Measurements from ENCODE around the gene GPR173. TPM values are rescaled to one million over a fixed set of nuclear protein-coding genes. Genes with fewer than 3 reads are reported as not detected.
A peak's percentile ranks its signal among the peaks of the same experiment; 100 is the strongest.

Gene GPR173
- total RNA-seq, 1 donor from 2014 or later: 2.1 TPM

- H3K9me3 ChIP-seq (ENCODE audit: control insufficient read depth in 3 of 3, low read length in 3 of 3): no peaks in the 10 kb centered on the region
- H3K9ac ChIP-seq (ENCODE audit: low read depth in 1 of 3, low read length in 3 of 3): no peak overlapping the region
- H3K4me3 ChIP-seq (ENCODE audit: low read length in 3 of 3): no peak overlapping the region
- H3K27me3 ChIP-seq (ENCODE audit: control insufficient read depth in 3 of 3, insufficient read depth in 3 of 3, low read length in 3 of 3): peaks cover 0 to 7% (median 0%) of the 10 kb centered on the region in 3 donors
- no peaks in the 10 kb centered on the region for H3K4me1 ChIP-seq (ENCODE audit: control insufficient read depth in 3 of 3, insufficient read depth in 3 of 3, low read length in 3 of 3)
- H3K36me3 ChIP-seq (ENCODE audit: control insufficient read depth in 3 of 3, insufficient read depth in 3 of 3, low read length in 3 of 3): no peaks in the 10 kb centered on the region
- no peak overlapping the region for H3K27ac ChIP-seq (ENCODE audit: low read depth, low read length)
These were observed 30.0 kb upstream of the GPR173 start for GRCh38 chrX:53018627-53019026.

- Histone ChIP-seq H3K27me3 (ENCODE audit: control insufficient read depth in 3 of 3, insufficient read depth in 3 of 3, low read length in 3 of 3) (peaks cover 0 to 4% (median 0%) of the 10 kb centered on the region in 3 donors), H3K4me3 (ENCODE audit: low read length in 3 of 3) (no peak overlapping the region)
These were observed 26.2 kb upstream of the GPR173 start for GRCh38 chrX:53022381-53022780.

DNA sequence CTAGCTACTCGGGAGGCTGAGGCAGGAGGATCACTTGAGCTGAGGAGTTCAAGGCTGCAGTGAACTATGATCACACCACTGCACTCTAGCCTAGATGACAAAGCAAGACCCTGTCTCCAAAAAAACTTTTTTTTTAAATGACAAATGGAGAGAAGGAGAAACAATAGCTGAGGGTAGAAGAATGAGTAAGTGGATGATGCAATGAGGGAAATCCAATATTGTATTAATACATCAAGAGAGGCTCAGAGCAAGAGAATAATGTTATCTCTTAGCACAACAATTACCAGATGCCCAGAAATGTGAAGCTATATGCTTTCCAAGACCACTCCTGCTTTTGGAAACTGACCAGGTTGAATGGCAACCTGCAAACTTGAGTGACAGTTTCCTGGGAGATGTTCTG is 19.9 kb upstream of the GPR173 start:
- Histone ChIP-seq H3K36me3 (ENCODE audit: control insufficient read depth in 3 of 3, insufficient read depth in 3 of 3, low read length in 3 of 3) (no peaks in the 10 kb centered on the region), H3K4me1 (ENCODE audit: control insufficient read depth in 3 of 3, insufficient read depth in 3 of 3, low read length in 3 of 3) (no peaks in the 10 kb centered on the region), H3K4me3 (ENCODE audit: low read length in 3 of 3) (no peak overlapping the region), H3K27ac (ENCODE audit: low read depth, low read length) (no peak overlapping the region), H3K9ac (ENCODE audit: low read depth in 1 of 3, low read length in 3 of 3) (no peak overlapping the region), H3K9me3 (ENCODE audit: control insufficient read depth in 3 of 3, low read length in 3 of 3) (peaks cover 0 to 1% (median 0%) of the 10 kb centered on the region in 3 donors), H3K27me3 (ENCODE audit: control insufficient read depth in 3 of 3, insufficient read depth in 3 of 3, low read length in 3 of 3) (peaks cover 0 to 5% (median 0%) of the 10 kb centered on the region in 3 donors)

More at GRCh38 chrX:53022381-53022780, 26.2 kb upstream of the GPR173 start:
- no peak overlapping the region for H3K9ac ChIP-seq (ENCODE audit: low read depth in 1 of 3, low read length in 3 of 3)
- H3K9me3 ChIP-seq (ENCODE audit: control insufficient read depth in 3 of 3, low read length in 3 of 3): peaks cover 0 to 1% (median 0%) of the 10 kb centered on the region in 3 donors
- no peaks in the 10 kb centered on the region for H3K36me3 ChIP-seq (ENCODE audit: control insufficient read depth in 3 of 3, insufficient read depth in 3 of 3, low read length in 3 of 3)
- H3K27ac ChIP-seq (ENCODE audit: low read depth, low read length): no peak overlapping the region
- H3K4me1 ChIP-seq (ENCODE audit: control insufficient read depth in 3 of 3, insufficient read depth in 3 of 3, low read length in 3 of 3): no peaks in the 10 kb centered on the region

- H3K36me3 ChIP-seq (ENCODE audit: control insufficient read depth in 3 of 3, insufficient read depth in 3 of 3, low read length in 3 of 3): no peaks in the 10 kb centered on the region
- H3K27me3 ChIP-seq (ENCODE audit: control insufficient read depth in 3 of 3, insufficient read depth in 3 of 3, low read length in 3 of 3): peaks cover 0 to 5% (median 0%) of the 10 kb centered on the region in 3 donors
- no peak overlapping the region for H3K4me3 ChIP-seq (ENCODE audit: low read length in 3 of 3)
- H3K27ac ChIP-seq (ENCODE audit: low read depth, low read length): no peak overlapping the region
- H3K9ac ChIP-seq (ENCODE audit: low read depth in 1 of 3, low read length in 3 of 3): no peak overlapping the region
- no peaks in the 10 kb centered on the region for H3K9me3 ChIP-seq (ENCODE audit: control insufficient read depth in 3 of 3, low read length in 3 of 3)
- no peaks in the 10 kb centered on the region for H3K4me1 ChIP-seq (ENCODE audit: control insufficient read depth in 3 of 3, insufficient read depth in 3 of 3, low read length in 3 of 3)
These were observed 17.2 kb upstream of the GPR173 start for GRCh38 chrX:53031380-53031779.

GRCh38 chrX:53036149-53036548 is 12.4 kb upstream of the GPR173 start:
- H3K4me1 ChIP-seq (ENCODE audit: control insufficient read depth in 3 of 3, insufficient read depth in 3 of 3, low read length in 3 of 3): no peaks in the 10 kb centered on the region
- H3K27ac ChIP-seq (ENCODE audit: low read depth, low read length): no peak overlapping the region
- no peak overlapping the region for H3K9ac ChIP-seq (ENCODE audit: low read depth in 1 of 3, low read length in 3 of 3)
- peaks cover 0 to 8% (median 0%) of the 10 kb centered on the region in 3 donors for H3K27me3 ChIP-seq (ENCODE audit: control insufficient read depth in 3 of 3, insufficient read depth in 3 of 3, low read length in 3 of 3)
- H3K4me3 ChIP-seq (ENCODE audit: low read length in 3 of 3): no peak overlapping the region
- no peaks in the 10 kb centered on the region for H3K36me3 ChIP-seq (ENCODE audit: control insufficient read depth in 3 of 3, insufficient read depth in 3 of 3, low read length in 3 of 3)
- H3K9me3 ChIP-seq (ENCODE audit: control insufficient read depth in 3 of 3, low read length in 3 of 3): no peaks in the 10 kb centered on the region

- H3K27ac ChIP-seq (ENCODE audit: low read depth, low read length): no peak overlapping the region
- no peaks in the 10 kb centered on the region for H3K9me3 ChIP-seq (ENCODE audit: control insufficient read depth in 3 of 3, low read length in 3 of 3)
- peaks cover 0 to 10% (median 0%) of the 10 kb centered on the region in 3 donors for H3K27me3 ChIP-seq (ENCODE audit: control insufficient read depth in 3 of 3, insufficient read depth in 3 of 3, low read length in 3 of 3)
- no peaks in the 10 kb centered on the region for H3K36me3 ChIP-seq (ENCODE audit: control insufficient read depth in 3 of 3, insufficient read depth in 3 of 3, low read length in 3 of 3)
- no peak overlapping the region for H3K4me3 ChIP-seq (ENCODE audit: low read length in 3 of 3)
- no peaks in the 10 kb centered on the region for H3K4me1 ChIP-seq (ENCODE audit: control insufficient read depth in 3 of 3, insufficient read depth in 3 of 3, low read length in 3 of 3)
- H3K9ac ChIP-seq (ENCODE audit: low read depth in 1 of 3, low read length in 3 of 3): no peak overlapping the region
These were observed 9.4 kb upstream of the GPR173 start for GRCh38 chrX:53039236-53039635.

DNA sequence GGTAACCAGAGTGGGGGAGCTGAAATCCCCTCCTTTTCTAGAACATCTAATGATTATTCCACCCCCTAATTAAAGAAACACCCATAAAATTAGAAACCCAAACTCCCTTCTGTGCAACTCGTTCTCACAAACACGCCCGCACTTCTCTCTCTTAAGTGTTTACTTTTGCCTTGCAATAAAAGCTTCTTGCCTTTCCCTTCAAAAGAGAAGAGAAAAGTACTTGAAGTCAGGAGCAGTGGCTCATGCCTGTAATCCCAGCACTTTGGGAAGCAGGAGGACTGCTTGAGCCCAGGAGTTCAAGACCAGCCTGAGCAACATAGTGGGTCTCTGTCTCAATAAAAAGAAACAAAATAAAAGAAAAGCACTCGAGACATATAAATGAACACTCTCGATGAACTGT is 3.6 kb upstream of the GPR173 start:
- no peaks in the 10 kb centered on the region for H3K36me3 ChIP-seq (ENCODE audit: control insufficient read depth in 3 of 3, insufficient read depth in 3 of 3, low read length in 3 of 3)
- no peak overlapping the region for H3K9ac ChIP-seq (ENCODE audit: low read depth in 1 of 3, low read length in 3 of 3)
- no peaks in the 10 kb centered on the region for H3K9me3 ChIP-seq (ENCODE audit: control insufficient read depth in 3 of 3, low read length in 3 of 3)
- H3K4me1 ChIP-seq (ENCODE audit: control insufficient read depth in 3 of 3, insufficient read depth in 3 of 3, low read length in 3 of 3): no peaks in the 10 kb centered on the region
- H3K27me3 ChIP-seq (ENCODE audit: control insufficient read depth in 3 of 3, insufficient read depth in 3 of 3, low read length in 3 of 3): peaks cover 0 to 15% (median 0%) of the 10 kb centered on the region in 3 donors
- no peak overlapping the region for H3K4me3 ChIP-seq (ENCODE audit: low read length in 3 of 3)
- H3K27ac ChIP-seq (ENCODE audit: low read depth, low read length): no peak overlapping the region

DNA sequence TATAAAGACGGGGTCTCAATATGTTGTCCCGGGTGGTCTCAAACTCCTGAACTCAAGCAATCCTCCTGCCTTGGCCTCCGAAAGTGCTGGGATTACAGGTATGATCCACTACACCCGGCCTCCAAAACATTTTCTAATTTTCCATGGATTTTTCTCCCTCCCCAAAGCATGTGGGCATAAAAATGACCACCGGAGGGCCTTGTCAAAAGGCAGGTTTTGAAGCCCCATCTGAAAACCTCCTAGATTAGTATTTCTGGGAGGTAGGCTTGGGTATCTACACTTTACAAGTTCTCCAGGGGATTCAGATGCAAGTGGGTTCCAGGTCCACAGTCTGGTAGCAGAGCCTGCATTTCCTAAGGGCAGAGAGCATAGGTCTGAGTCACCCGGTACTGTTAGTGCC is 1.4 kb upstream of the GPR173 start:
- Histone ChIP-seq H3K27me3 (ENCODE audit: control insufficient read depth in 3 of 3, insufficient read depth in 3 of 3, low read length in 3 of 3) (peaks cover 0 to 24% (median 0%) of the 10 kb centered on the region in 3 donors), H3K9me3 (ENCODE audit: control insufficient read depth in 3 of 3, low read length in 3 of 3) (no peaks in the 10 kb centered on the region), H3K36me3 (ENCODE audit: control insufficient read depth in 3 of 3, insufficient read depth in 3 of 3, low read length in 3 of 3) (no peaks in the 10 kb centered on the region), H3K4me1 (ENCODE audit: control insufficient read depth in 3 of 3, insufficient read depth in 3 of 3, low read length in 3 of 3) (no peaks in the 10 kb centered on the region), H3K27ac (ENCODE audit: low read depth, low read length) (no peak overlapping the region), H3K4me3 (ENCODE audit: low read length in 3 of 3) (no peak overlapping the region), H3K9ac (ENCODE audit: low read depth in 1 of 3, low read length in 3 of 3) (no peak overlapping the region)

DNA sequence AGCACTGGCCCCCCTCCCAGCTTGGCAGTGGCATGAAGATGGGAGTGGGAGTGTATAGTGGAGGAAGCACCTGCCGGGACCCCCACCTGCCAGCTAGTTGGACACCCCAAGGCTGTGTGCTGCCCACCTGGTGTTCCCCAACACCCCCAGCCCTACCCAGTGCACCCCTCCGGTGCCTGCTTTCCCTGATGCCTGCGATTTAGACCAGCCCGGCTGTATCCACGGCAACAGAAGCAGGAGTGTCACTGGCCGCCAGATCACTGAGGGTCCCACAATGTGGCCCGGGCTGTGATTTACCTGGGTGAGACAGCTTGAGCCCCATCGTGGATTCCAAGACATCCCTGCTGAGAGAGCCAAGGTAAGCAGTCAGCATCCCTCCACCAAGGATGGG is 533 bp downstream of the GPR173 start:
- no peak overlapping the region for H3K27ac ChIP-seq (ENCODE audit: low read depth, low read length)

GRCh38 chrX:53050841-53051240 is 2.3 kb downstream of the GPR173 start:
- no peaks in the 10 kb centered on the region for H3K36me3 ChIP-seq (ENCODE audit: control insufficient read depth in 3 of 3, insufficient read depth in 3 of 3, low read length in 3 of 3)
- no peaks in the 10 kb centered on the region for H3K4me1 ChIP-seq (ENCODE audit: control insufficient read depth in 3 of 3, insufficient read depth in 3 of 3, low read length in 3 of 3)
- no peak overlapping the region for H3K27ac ChIP-seq (ENCODE audit: low read depth, low read length)
- no peaks in the 10 kb centered on the region for H3K9me3 ChIP-seq (ENCODE audit: control insufficient read depth in 3 of 3, low read length in 3 of 3)
- no peak overlapping the region for H3K9ac ChIP-seq (ENCODE audit: low read depth in 1 of 3, low read length in 3 of 3)
- peaks cover 0 to 36% (median 0%) of the 10 kb centered on the region in 3 donors for H3K27me3 ChIP-seq (ENCODE audit: control insufficient read depth in 3 of 3, insufficient read depth in 3 of 3, low read length in 3 of 3)
- H3K4me3 ChIP-seq (ENCODE audit: low read length in 3 of 3): no peak overlapping the region

More for the DNA sequence above, 533 bp downstream of the GPR173 start:
- no peaks in the 10 kb centered on the region for H3K36me3 ChIP-seq (ENCODE audit: control insufficient read depth in 3 of 3, insufficient read depth in 3 of 3, low read length in 3 of 3)
- peaks cover 0 to 26% (median 0%) of the 10 kb centered on the region in 3 donors for H3K27me3 ChIP-seq (ENCODE audit: control insufficient read depth in 3 of 3, insufficient read depth in 3 of 3, low read length in 3 of 3)
- H3K9ac ChIP-seq (ENCODE audit: low read depth in 1 of 3, low read length in 3 of 3): peak overlapping the region in 1 of 3 donors; percentile 20
- peak overlapping the region in 1 of 3 donors; percentile 32 for H3K4me3 ChIP-seq (ENCODE audit: low read length in 3 of 3)
- H3K4me1 ChIP-seq (ENCODE audit: control insufficient read depth in 3 of 3, insufficient read depth in 3 of 3, low read length in 3 of 3): no peaks in the 10 kb centered on the region
- no peaks in the 10 kb centered on the region for H3K9me3 ChIP-seq (ENCODE audit: control insufficient read depth in 3 of 3, low read length in 3 of 3)

All from skeletal muscle tissue (tissue), 4 donors.